Parathyroid adenoma (tissue), 2 donors: Measurements from ENCODE around the gene C14orf132.

Experiments
- H2AFZ ChIP-seq: fragments of 300-600 bp; sonication (generic); one replicate; pipeline ENCODE4 v1.7.0; 2017; ENCODE audit warnings: antibody characterized with exemption, mild to moderate bottlenecking
- H3K27ac ChIP-seq: fragments of 300-600 bp; sonication (generic); one replicate; pipeline ENCODE4 v1.7.0; 2017
- H3K27me3 ChIP-seq: fragments of 300-600 bp; sonication (generic); one replicate; pipeline ENCODE4 v1.7.0; 2017; ENCODE audit warnings: low read length; ENCODE audit not compliant: control insufficient read depth, insufficient read depth
- H3K36me3 ChIP-seq: fragments of 300-600 bp; sonication (generic); one replicate; pipeline ENCODE4 v1.7.0; 2017; ENCODE audit warnings: low read length; ENCODE audit not compliant: control insufficient read depth, insufficient read depth
- H3K4me1 ChIP-seq: fragments of 300-600 bp; sonication (generic); one replicate; pipeline ENCODE4 v1.7.0; 2017; ENCODE audit warnings: control low read depth
- H3K4me2 ChIP-seq: fragments of 300-600 bp; sonication (generic); one replicate; pipeline ENCODE4 v1.7.0; 2017; ENCODE audit warnings: low read length
- H3K4me3 ChIP-seq: fragments of 300-600 bp; sonication (generic); one replicate; pipeline ENCODE4 v1.7.0; 2017; ENCODE audit warnings: low read depth, low read length
- H3K79me2 ChIP-seq: fragments of 300-600 bp; sonication (generic); one replicate; pipeline ENCODE4 v1.7.0; 2017; ENCODE audit warnings: control low read depth
- H3K9ac ChIP-seq: fragments of 300-600 bp; sonication (generic); one replicate; pipeline ENCODE4 v1.7.0; 2017; ENCODE audit warnings: mild to moderate bottlenecking
- H3K9me3 ChIP-seq: fragments of 300-600 bp; sonication (generic); one replicate; pipeline ENCODE4 v1.7.0; 2017; ENCODE audit warnings: low read length; ENCODE audit not compliant: control insufficient read depth
- CTCF ChIP-seq: fragments of 300-600 bp; sonication (generic); IDR thresholded peaks from one replicate; pipeline ENCODE4 v1.7.0; 2017; ENCODE audit warnings: antibody characterized with exemption, mild to moderate bottlenecking
- donor health status: primary hyperparathyroidism.

Gene C14orf132

GRCh38 chr14:96056509-96057422 is 17.6 kb downstream of the C14orf132 start:
- H3K4me3 ChIP-seq: no peak overlapping the region
- H3K9ac ChIP-seq: no peak overlapping the region
- TF ChIP-seq CTCF: no peak
- H3K79me2 ChIP-seq: no peaks in the 10 kb centered on the region
- H3K27me3 ChIP-seq: no peaks in the 10 kb centered on the region
- no peaks in the 10 kb centered on the region for H3K36me3 ChIP-seq
- H3K4me1 ChIP-seq: no peaks in the 10 kb centered on the region
- no peak overlapping the region for H3K4me2 ChIP-seq
- no peaks in the 10 kb centered on the region for H3K9me3 ChIP-seq
- H3K27ac ChIP-seq: no peak overlapping the region
- H2AFZ ChIP-seq: no peak overlapping the region

- Histone ChIP-seq H3K4me3 (no peak overlapping the region), H3K4me2 (no peak overlapping the region), H3K36me3 (no peaks in the 10 kb centered on the region), H2AFZ (no peak overlapping the region), H3K9ac (no peak overlapping the region), H3K4me1 (no peaks in the 10 kb centered on the region), H3K9me3 (no peaks in the 10 kb centered on the region), H3K27ac (no peak overlapping the region), H3K79me2 (no peaks in the 10 kb centered on the region), H3K27me3 (no peaks in the 10 kb centered on the region)
- TF ChIP-seq CTCF: no peak
These were observed 18.6 kb downstream of the C14orf132 start for GRCh38 chr14:96057738-96058137.

DNA sequence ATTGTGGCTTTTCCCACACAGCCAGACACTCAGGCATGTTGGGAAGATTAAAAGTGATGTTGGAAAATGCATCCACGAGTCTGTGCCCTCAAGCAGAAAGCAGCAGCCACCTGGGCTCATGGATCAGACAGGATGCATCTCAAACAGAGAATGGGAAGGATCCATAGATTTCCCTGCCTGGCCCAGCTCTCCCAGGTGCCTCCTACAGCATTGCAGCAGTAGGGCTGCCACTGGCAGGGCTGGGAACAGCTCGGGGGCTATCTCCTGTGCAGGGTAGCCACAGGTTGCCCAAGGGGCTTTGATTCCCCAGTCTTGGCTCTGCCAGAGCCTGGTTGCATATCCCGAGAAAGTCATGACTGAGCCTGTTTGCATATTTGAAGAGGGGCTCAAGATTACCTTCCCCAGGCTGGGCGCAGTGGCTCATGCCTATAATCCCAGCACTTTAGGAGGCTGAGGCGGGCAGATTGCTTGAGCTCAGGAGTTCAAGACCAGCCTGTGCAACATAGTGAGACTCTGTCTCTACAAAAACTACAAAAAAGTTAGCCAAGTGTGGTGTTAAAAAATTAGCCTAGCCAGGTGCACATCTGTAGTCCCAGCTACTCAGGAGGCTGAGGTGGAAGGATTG is 19.5 kb downstream of the C14orf132 start:
- no peak overlapping the region for H3K9ac ChIP-seq
- no peak for TF ChIP-seq CTCF
- no peaks in the 10 kb centered on the region for H3K36me3 ChIP-seq
- no peak overlapping the region for H3K4me2 ChIP-seq
- H3K9me3 ChIP-seq: no peaks in the 10 kb centered on the region
- no peaks in the 10 kb centered on the region for H3K27me3 ChIP-seq
- H2AFZ ChIP-seq: no peak overlapping the region
- H3K4me1 ChIP-seq: no peaks in the 10 kb centered on the region
- H3K4me3 ChIP-seq: no peak overlapping the region
- H3K79me2 ChIP-seq: no peaks in the 10 kb centered on the region
- no peak overlapping the region for H3K27ac ChIP-seq

GRCh38 chr14:96059519-96060135 is 20.5 kb downstream of the C14orf132 start:
- H3K79me2 ChIP-seq: no peaks in the 10 kb centered on the region
- no peak for TF ChIP-seq CTCF
- H3K4me2 ChIP-seq: no peak overlapping the region
- no peak overlapping the region for H3K9ac ChIP-seq
- no peak overlapping the region for H3K27ac ChIP-seq
- no peak overlapping the region for H2AFZ ChIP-seq
- no peaks in the 10 kb centered on the region for H3K9me3 ChIP-seq
- no peaks in the 10 kb centered on the region for H3K4me1 ChIP-seq
- H3K36me3 ChIP-seq: no peaks in the 10 kb centered on the region
- H3K4me3 ChIP-seq: no peak overlapping the region
- H3K27me3 ChIP-seq: no peaks in the 10 kb centered on the region
